ENCODE results near the gene KCNMA1. TPM values are rescaled to one million over a fixed set of nuclear protein-coding genes. Genes with fewer than 3 reads are reported as not detected.

The KCNMA1 gene
- total RNA-seq, 3 donors from 2014 or later (not counting 1 experiment from before 2014, with no cell fraction given): 0.40 to 1.8 (median 0.63) TPM

DNA sequence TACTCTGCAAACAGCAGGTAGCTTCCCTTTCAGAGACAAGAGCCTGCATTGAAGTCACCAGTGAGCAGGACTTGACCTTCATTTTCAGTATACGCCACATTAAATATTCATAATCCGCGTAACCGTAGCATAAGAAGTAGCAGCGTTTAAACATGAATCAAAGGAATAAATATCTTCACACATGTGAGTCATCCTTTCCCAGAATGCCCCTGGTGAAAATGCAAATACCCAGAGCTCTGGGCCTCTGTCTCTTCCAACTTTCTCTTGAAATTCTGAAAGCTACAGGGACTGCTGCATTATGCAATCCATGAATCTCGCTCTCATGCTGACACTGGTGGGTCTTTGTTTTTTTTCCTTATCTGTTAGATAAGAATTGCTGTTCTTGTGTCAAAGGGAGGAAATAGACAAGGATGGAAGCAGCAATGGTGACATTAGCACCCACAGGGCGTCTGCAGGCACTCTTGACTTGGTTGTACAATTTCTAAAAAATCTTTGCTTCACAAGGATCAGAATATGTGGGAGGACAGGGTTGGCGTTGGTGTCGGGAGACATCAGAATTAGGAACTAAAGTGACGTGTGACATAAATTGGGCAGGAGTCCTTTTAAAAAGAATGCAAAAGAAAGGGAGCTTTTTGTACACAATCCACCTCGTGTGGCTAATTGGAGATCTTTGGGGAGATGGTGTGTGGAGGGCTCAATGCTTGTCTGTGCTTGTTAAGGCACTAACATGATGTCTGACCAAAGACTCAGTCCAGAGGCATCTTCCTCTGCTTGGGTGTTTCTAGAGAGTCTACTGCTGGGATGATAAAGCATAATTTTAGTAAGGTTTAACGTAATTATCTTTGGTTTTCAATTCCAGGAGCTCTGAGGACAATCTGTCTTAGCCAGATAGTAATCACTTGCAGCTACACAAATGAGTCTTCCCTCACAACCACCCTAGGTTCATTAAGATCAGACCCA lies 390.3 kb downstream of the KCNMA1 start:
- TF ChIP-seq CTCF (IDR thresholded peaks at IDR 0.05): no peak
- Mint-ChIP-seq H3K4me1 (peaks cover 10 to 25% of the 10 kb centered on the region in 2 donors), H3K27ac (no peak overlapping the region), H3K27me3 (ENCODE audit: low read depth in 2 of 2) (peaks cover 0 to 3% of the 10 kb centered on the region in 2 donors), H3K36me3 (no peaks in the 10 kb centered on the region), H3K4me3 (no peak overlapping the region), H3K9me3 (no peaks in the 10 kb centered on the region)
- peak in 1 of 3 donors; percentile 25 for ATAC-seq
- DNase-seq: no peak
- no peak overlapping the region for H3K27ac ChIP-seq (ENCODE audit: low read length)
- H3K27me3 ChIP-seq (ENCODE audit: control insufficient read depth, insufficient read depth, low read length): no peaks in the 10 kb centered on the region
- intact Hi-C loops (cut with micrococcal nuclease): no loop called here
- peaks cover 2% of the 10 kb centered on the region for H3K4me1 ChIP-seq (ENCODE audit: control insufficient read depth, insufficient read depth, low read length)
- 85% methylated on average over 12 of the region's 12 CpGs for WGBS (ENCODE audit: insufficient coverage)
- no peak overlapping the region for H3K4me3 ChIP-seq (ENCODE audit: low read length)
- no peaks in the 10 kb centered on the region for H3K9me3 ChIP-seq (ENCODE audit: control insufficient read depth, insufficient read depth, low read length)
- H3K36me3 ChIP-seq (ENCODE audit: control insufficient read depth, insufficient read depth, low read length): no peaks in the 10 kb centered on the region

- WGBS (ENCODE audit: insufficient coverage): 40% methylated on average over 1 of the region's 1 CpG
- Histone ChIP-seq H3K36me3 (ENCODE audit: control insufficient read depth, insufficient read depth, low read length) (no peaks in the 10 kb centered on the region), H3K27me3 (ENCODE audit: control insufficient read depth, insufficient read depth, low read length) (no peaks in the 10 kb centered on the region), H3K27ac (ENCODE audit: low read length) (no peak overlapping the region), H3K4me1 (ENCODE audit: control insufficient read depth, insufficient read depth, low read length) (no peaks in the 10 kb centered on the region), H3K4me3 (ENCODE audit: low read length) (no peak overlapping the region), H3K9me3 (ENCODE audit: control insufficient read depth, insufficient read depth, low read length) (no peaks in the 10 kb centered on the region)
- Mint-ChIP-seq H3K4me3 (no peak overlapping the region), H3K36me3 (no peaks in the 10 kb centered on the region), H3K4me1 (peaks cover 0 to 14% of the 10 kb centered on the region in 2 donors), H3K27ac (no peak overlapping the region), H3K27me3 (ENCODE audit: low read depth in 2 of 2) (peaks cover 0 to 3% of the 10 kb centered on the region in 2 donors), H3K9me3 (no peaks in the 10 kb centered on the region)
- no peak for TF ChIP-seq CTCF (IDR thresholded peaks at IDR 0.05)
- no peak for DNase-seq
- intact Hi-C loops (cut with micrococcal nuclease): no loop called here
- ATAC-seq: peak in 1 of 3 donors; percentile 45
Measured at GRCh38 chr10:77245953-77246352, 391.7 kb downstream of the KCNMA1 start.

DNA sequence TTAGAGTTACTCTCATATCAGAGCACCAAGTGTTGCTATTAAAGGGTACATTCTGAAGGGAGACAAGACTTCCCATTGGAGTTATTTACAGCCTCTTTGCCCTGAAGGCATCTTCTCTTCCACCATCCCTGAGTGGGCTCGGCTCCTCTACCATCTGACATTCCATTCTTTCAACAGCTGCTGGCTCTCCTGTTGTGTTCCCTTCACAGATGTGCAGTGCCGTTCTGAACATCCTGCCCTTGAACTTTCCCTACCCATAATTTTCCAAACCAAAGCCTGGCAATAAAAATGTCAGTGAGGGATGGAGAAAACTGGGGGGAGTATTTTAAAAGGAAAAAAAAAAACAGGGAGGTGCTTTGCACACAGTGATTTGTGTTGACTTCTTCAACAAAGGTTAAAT lies 392.9 kb downstream of the KCNMA1 start:
- intact Hi-C loops (cut with micrococcal nuclease): no loop called here
- Histone ChIP-seq H3K4me3 (ENCODE audit: low read length) (no peak overlapping the region), H3K27ac (ENCODE audit: low read length) (no peak overlapping the region), H3K9me3 (ENCODE audit: control insufficient read depth, insufficient read depth, low read length) (no peaks in the 10 kb centered on the region), H3K27me3 (ENCODE audit: control insufficient read depth, insufficient read depth, low read length) (no peaks in the 10 kb centered on the region), H3K36me3 (ENCODE audit: control insufficient read depth, insufficient read depth, low read length) (no peaks in the 10 kb centered on the region), H3K4me1 (ENCODE audit: control insufficient read depth, insufficient read depth, low read length) (no peaks in the 10 kb centered on the region)
- H3K4me3 Mint-ChIP-seq: no peak overlapping the region
- TF ChIP-seq CTCF (IDR thresholded peaks at IDR 0.05): no peak
- peaks cover 0 to 14% of the 10 kb centered on the region in 2 donors for H3K4me1 Mint-ChIP-seq
- H3K36me3 Mint-ChIP-seq: no peaks in the 10 kb centered on the region
- no peaks in the 10 kb centered on the region for H3K9me3 Mint-ChIP-seq
- peaks cover 0 to 3% of the 10 kb centered on the region in 2 donors for H3K27me3 Mint-ChIP-seq (ENCODE audit: low read depth in 2 of 2)
- DNase-seq (no peak), ATAC-seq (no peak)
- H3K27ac Mint-ChIP-seq: no peak overlapping the region
- 94% methylated on average over 2 of the region's 2 CpGs for WGBS (ENCODE audit: insufficient coverage)
